Kidney epithelial cell (primary cell): ENCODE data around the gene NLK. TPM values are rescaled to one million over a fixed set of nuclear protein-coding genes. Genes with fewer than 3 reads are reported as not detected.
"Not testable (repeated sequence)": the region's sequence is repeated elsewhere in the genome, so short reads cannot be mapped to it uniquely, and the experiment has no call there.

Experiments used
- DNase-seq: peaks from one replicate; pipeline ENCODE4 v3.0.0-alpha.2; 2010; ENCODE audit warnings: low read depth
- H3K27me3 ChIP-seq: 2 replicates; pipeline ENCODE4 v1.6.0; 2011; ENCODE audit warnings: low read length; ENCODE audit not compliant: control insufficient read depth, insufficient read depth
- H3K36me3 ChIP-seq: 2 replicates; pipeline ENCODE4 v1.5.1; 2011; ENCODE audit warnings: low read length; ENCODE audit not compliant: control insufficient read depth, insufficient read depth
- H3K4me3 ChIP-seq: 2 replicates; pipeline ENCODE4 v1.5.1; 2011; ENCODE audit warnings: low read depth, mild to moderate bottlenecking, control low read depth, low read length
- CTCF ChIP-seq: IDR thresholded peaks from 2 replicates; pipeline ENCODE4 v1.5.1; 2011; ENCODE audit warnings: mild to moderate bottlenecking, moderate library complexity, low read length, control low read depth, inconsistent platforms; ENCODE audit not compliant: insufficient read depth, poor library complexity, severe bottlenecking
- total RNA-seq: library from RNA; depleted of rRNA; stranded (reverse); fragments of >200 nt; gene quantifications from 2 replicates; pipeline ENCODE4 v1.2.3, GENCODE V29; 2015

NLK gene
- total RNA-seq, 1 donor from 2014 or later = 12.9 TPM

GRCh38 chr17:28242791-28243190, 200.3 kb downstream of the NLK start:
- Histone ChIP-seq H3K27me3 (peaks cover 6% of the 10 kb centered on the region), H3K4me3 (no peak overlapping the region), H3K36me3 (no peaks in the 10 kb centered on the region)
- no peak for TF ChIP-seq CTCF
- DNase-seq = no peak

GRCh38 chr17:28243268-28243667, 200.8 kb downstream of the NLK start:
- not testable (repeated sequence) for H3K36me3 ChIP-seq, DNase-seq, H3K27me3 ChIP-seq, H3K4me3 ChIP-seq

DNA sequence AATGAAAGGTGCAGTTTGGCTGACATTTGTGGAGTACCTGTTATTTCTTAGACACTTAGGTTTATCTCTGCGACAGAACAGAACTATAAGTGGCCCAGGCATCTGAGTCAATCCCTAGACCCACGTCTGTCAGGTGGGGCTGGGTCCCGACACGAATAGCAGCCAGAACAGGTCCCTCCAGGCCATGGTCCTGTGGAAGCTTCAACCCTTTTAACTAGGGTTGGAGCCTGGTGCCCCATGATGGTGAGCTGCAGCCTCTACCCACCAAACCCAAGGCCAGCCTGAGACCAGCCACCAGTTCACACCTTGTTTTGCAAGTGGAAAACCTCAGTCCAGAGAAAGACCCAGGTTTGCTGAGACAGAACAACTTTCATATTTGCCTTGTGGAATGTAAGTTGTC, 202.0 kb downstream of the NLK start:
- no peak for DNase-seq
- no peaks in the 10 kb centered on the region for H3K36me3 ChIP-seq
- peaks cover 9% of the 10 kb centered on the region for H3K27me3 ChIP-seq
- no peak for TF ChIP-seq CTCF
- no peak overlapping the region for H3K4me3 ChIP-seq

Other genes with a start within 250 kb of the NLK start
- gene NOS2, start 242.1 kb upstream of the NLK start, total RNA-seq = 0.04 TPM in 1 of 2 replicates, not detected in the other
- gene LYRM9, start 149.3 kb upstream of the NLK start, total RNA-seq = 5.0 and 5.3 TPM in 2 replicates